Immature natural killer cell (primary cell): ENCODE results near the gene ASAP3. TPM values are rescaled to one million over a fixed set of nuclear protein-coding genes. Genes with fewer than 3 reads are reported as not detected.

Source experiments
- DNase-seq, 3 donors: peaks; one replicate each; pipeline ENCODE4 v3.0.0; 2022; ENCODE audit warnings: mixed read lengths in 1 of 3
- H3K27ac Mint-ChIP-seq, 6 donors: one replicate each; pipeline ENCODE4 v1.8.0; 2020; ENCODE audit warnings: mixed read lengths in 6 of 6, mild to moderate bottlenecking in 5 of 6, inconsistent platforms in 4 of 6, moderate library complexity in 3 of 6
- H3K27me3 Mint-ChIP-seq, 3 donors: one replicate each; pipeline ENCODE4 v1.8.0; 2020 to 2021; ENCODE audit warnings: low read depth in 3 of 3, mild to moderate bottlenecking in 3 of 3, mixed read lengths in 3 of 3, moderate library complexity in 3 of 3, inconsistent platforms in 1 of 3
- H3K36me3 Mint-ChIP-seq, 3 donors: one replicate each; pipeline ENCODE4 v1.8.0; 2020; ENCODE audit warnings: mixed read lengths in 3 of 3, inconsistent platforms in 2 of 3, mild to moderate bottlenecking in 2 of 3
- H3K4me1 Mint-ChIP-seq, 2 donors: one replicate each; pipeline ENCODE4 v1.8.0; 2020; ENCODE audit warnings: inconsistent platforms in 2 of 2, mild to moderate bottlenecking in 2 of 2, mixed read lengths in 2 of 2, moderate library complexity in 1 of 2
- H3K4me3 Mint-ChIP-seq, 5 donors: one replicate each; pipeline ENCODE4 v1.8.0; 2020; ENCODE audit warnings: mild to moderate bottlenecking in 5 of 5, mixed read lengths in 5 of 5, inconsistent platforms in 3 of 5, moderate library complexity in 3 of 5
- H3K9me3 Mint-ChIP-seq, 6 donors: one replicate each; pipeline ENCODE4 v1.8.0; 2020; ENCODE audit warnings: mild to moderate bottlenecking in 6 of 6, mixed read lengths in 6 of 6, inconsistent platforms in 4 of 6, moderate library complexity in 3 of 6
- polyA plus RNA-seq, 3 donors: library from polyadenylated mRNA; unstranded; fragments of 300-500 nt; fragmentation: Illumina TruSeq; gene quantifications; one replicate each; pipeline ENCODE4 v1.2.3, GENCODE V29; 2021

ASAP3 gene
- not detected for polyA plus RNA-seq

DNA sequence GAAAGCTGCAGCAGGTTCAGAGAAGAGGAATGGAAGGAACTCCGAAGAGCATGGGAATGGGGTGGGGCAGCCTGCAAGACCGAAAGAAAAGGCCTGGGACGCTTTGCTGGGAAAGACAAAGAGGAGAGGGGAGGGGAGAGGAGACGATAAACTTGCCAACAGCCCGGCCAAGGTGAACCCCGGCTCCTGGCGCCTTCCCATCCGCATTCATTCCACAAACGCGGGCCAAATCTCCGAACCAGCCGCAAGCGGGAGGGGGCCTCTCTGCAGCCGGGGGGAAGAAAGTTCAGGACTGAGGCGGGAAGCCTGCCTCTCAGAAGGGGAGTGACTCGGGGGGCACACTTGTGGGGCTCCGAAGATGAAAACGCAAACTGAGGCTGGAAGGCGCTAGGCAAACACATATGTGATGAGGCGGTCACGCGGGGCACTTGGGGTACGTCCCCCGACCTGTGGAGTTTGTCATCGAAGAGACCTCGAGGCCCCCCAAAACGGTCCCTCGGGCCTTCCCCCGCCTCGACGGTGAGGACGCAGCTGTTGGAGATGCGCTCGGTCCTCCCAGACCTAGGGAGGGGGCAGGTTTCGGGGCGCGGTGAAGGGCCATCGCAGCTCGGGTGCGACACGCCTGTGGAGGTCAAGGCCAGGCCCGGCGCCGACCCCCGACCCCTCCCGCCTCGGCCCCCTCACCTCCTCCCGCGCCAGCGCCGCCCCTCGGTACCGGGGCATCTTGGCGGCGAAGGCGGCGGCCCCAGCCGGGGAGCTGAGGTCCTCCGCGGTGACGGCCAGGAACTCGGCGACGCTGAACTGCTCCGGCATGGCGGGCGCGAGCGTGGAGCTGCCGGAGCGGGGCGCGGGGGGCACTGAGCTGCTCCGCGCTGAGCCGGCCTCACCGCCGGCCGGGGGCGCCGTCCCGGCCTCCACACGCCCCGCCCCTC, at the start of gene ASAP3:
ASAP3 (minus strand) TSS at position 859 of the 932 bp plus-strand sequence; CDS start at position 813, 46 bp downstream.
- H3K4me3 Mint-ChIP-seq, result peak within 1 kb of the TSS; percentile 82 to 89 (median 86)
- H3K27ac Mint-ChIP-seq, result peak within 1 kb of the TSS in 3 of 6 donors; percentile 0 to 61 (median 57)
- no peaks in the 10 kb centered on the region for H3K36me3 Mint-ChIP-seq
- peaks cover 14% of the 10 kb centered on the region in 2 donors for H3K4me1 Mint-ChIP-seq
- peaks cover 15 to 26% (median 16%) of the 10 kb centered on the region in 3 donors for H3K27me3 Mint-ChIP-seq
- DNase-seq, result no peak
- no peaks in the 10 kb centered on the region for H3K9me3 Mint-ChIP-seq

DNA sequence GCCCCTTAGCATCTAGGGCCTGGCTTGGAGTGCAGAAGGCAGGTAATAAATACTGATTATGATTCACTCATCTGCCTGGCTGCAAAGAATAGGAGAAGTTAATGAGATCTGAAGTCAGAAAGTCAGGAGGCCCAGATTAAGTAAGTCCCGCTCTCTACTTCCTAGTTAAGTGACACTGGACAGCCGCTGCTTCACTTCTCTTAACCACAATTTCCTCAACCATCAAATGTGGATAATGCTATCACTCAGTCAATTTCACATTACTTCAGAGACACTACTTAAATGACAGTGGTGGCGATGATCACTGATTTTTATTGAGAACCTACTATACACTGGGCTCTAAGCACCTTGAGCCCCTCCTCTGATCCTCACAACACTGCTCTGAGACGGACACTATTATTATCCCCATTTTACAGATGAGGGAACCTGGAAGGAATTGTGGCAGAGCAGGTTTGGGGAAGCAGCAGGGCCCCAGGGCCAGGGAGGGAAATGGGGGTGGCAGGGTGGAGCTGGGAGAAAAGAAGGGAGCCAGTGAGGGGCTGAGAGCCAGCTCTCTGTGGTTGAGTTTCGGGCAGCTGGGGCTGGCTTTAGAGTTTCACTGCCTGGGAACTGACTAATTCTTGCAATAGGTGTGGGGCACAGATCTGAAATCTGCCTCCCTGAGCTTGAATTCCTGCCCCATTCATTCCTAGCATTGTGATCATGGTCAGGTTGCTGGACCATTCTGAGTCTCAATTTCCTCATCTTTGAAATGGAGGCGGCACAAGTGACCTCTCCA, 49.5 kb upstream of the ASAP3 start:
- Mint-ChIP-seq H3K27ac (peak overlapping the region in 5 of 6 donors; percentile 8 to 84 (median 37)), H3K4me1 (peaks cover 44 to 50% of the 10 kb centered on the region in 2 donors), H3K27me3 (peaks cover 2% of the 10 kb centered on the region in 3 donors), H3K9me3 (no peaks in the 10 kb centered on the region), H3K4me3 (peak overlapping the region in 3 of 5 donors; percentile 14 to 60 (median 54)), H3K36me3 (no peaks in the 10 kb centered on the region)
- DNase-seq, result no peak

DNA sequence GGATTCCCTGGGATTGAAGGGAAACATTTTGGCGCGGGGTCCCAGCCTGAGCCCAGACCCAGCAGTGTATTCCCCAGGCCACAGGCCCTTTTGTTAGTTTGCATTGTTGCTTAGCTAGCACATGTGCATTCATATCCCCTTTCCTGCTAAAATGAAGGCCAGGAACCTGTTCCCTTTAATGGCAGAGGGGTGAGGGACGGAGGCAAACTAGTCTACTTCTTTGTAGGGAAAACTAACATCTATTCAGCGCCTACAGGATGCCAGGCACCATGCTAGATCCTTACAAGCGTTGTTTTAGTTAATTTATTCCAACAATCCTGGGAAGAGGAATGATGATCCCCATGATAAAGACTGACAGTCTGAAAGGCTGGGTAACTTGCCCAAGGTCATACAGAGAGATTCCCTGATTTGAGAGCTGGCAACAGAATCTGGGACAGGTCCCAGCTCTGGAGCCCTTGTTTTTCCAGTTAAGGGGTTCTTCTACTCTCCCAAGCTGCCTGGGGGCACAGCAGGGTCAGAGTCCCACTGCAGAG, 47.6 kb upstream of the ASAP3 start:
- no peak for DNase-seq
- Mint-ChIP-seq H3K4me3 (peak overlapping the region; percentile 91 to 98 (median 93)), H3K36me3 (no peaks in the 10 kb centered on the region), H3K27me3 (peaks cover 2 to 4% (median 2%) of the 10 kb centered on the region in 3 donors), H3K9me3 (no peaks in the 10 kb centered on the region), H3K4me1 (peaks cover 62 to 68% of the 10 kb centered on the region in 2 donors), H3K27ac (peak overlapping the region; percentile 21 to 90 (median 83))

DNA sequence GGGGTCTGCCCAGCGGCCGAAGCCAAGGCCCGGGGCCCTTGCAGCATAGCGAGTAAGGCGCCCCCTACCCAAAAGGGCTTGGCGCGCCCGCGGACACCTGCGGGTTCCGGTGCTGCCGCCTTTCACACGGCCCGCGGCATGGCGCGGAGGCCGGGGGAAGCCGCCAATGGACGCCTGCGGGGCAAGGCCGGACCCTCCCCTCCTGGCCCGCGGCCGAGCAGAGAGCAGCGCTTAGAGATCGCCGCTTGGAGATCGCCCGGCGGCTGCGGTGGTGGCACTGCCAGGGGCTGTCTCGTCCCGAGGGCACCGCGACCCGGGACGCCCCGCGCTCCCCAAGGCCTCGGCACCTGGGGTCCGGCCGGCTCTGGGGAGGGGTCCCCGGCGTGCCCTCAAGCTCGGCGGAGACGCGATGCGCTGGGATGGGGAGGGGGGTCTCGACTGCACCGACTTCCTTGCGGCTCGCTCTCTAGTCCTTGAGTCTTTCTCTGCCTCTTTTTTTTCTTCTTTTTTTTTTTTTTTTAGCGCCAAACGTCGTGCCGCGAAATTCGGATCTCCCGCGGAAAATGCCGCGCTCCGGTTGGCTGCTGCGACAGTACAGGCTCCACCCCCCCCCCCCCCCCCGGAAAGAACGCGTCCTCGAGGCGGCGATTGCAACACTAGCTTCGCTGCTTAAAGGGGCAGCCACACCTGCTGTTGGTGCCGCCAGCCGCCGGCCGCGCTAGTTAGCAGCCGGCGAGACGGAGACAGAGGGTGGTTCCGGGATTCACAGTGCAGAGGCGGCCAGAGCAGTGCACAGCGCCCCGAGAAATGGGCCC, 47.0 kb upstream of the ASAP3 start, which contains the start of gene E2F2:
E2F2 (minus strand) TSS at position 487 of the 815 bp plus-strand sequence; CDS start at position 47, 440 bp downstream.
- peak within 1 kb of the TSS; percentile 21 to 90 (median 83) for H3K27ac Mint-ChIP-seq
- DNase-seq, result peak; percentile 75 to 82 (median 82)
- H3K9me3 Mint-ChIP-seq, result no peaks in the 10 kb centered on the region
- H3K36me3 Mint-ChIP-seq, result no peaks in the 10 kb centered on the region
- peak within 1 kb of the TSS; percentile 91 to 98 (median 93) for H3K4me3 Mint-ChIP-seq
- peaks cover 68 to 75% of the 10 kb centered on the region in 2 donors for H3K4me1 Mint-ChIP-seq
- peaks cover 2 to 4% (median 2%) of the 10 kb centered on the region in 3 donors for H3K27me3 Mint-ChIP-seq

DNA sequence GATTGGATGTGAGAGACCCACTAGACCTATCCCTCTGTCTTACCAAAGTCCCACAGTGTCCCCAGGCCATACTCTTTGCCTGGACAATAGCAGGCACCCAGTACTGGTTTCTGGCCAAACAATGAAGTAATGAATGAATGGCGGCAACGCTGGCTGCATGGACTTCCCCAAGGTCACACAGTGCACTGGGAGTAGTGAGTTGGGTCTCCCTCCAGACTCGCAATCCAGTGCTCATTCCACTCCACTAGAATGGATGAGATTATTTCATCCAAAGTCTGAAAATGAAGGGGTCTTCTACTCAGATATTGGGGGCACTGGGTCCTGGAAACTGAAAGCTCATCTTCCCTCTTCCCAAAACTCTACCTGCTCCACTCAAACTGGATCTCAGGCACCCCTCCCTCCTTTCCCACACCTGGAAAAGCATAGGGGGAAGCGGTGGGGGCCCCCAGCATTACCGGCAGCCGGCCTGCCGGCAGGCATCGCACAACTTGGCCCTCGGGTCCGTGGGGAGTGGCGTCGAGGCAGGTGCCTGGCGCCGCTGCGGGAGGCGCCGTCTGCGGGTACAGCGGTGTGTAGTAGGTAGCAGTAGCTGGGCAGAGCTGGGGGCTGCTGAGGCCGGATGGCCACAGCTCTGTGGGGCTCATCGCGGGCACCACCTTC, 46.2 kb upstream of the ASAP3 start:
- H3K36me3 Mint-ChIP-seq, result no peaks in the 10 kb centered on the region
- H3K27ac Mint-ChIP-seq, result peak overlapping the region in 2 of 6 donors; percentile 5 to 40
- H3K9me3 Mint-ChIP-seq, result no peaks in the 10 kb centered on the region
- peaks cover 76 to 82% of the 10 kb centered on the region in 2 donors for H3K4me1 Mint-ChIP-seq
- peaks cover 2 to 4% (median 4%) of the 10 kb centered on the region in 3 donors for H3K27me3 Mint-ChIP-seq
- peak overlapping the region; percentile 48 to 85 (median 73) for H3K4me3 Mint-ChIP-seq
- DNase-seq, result no peak

DNA sequence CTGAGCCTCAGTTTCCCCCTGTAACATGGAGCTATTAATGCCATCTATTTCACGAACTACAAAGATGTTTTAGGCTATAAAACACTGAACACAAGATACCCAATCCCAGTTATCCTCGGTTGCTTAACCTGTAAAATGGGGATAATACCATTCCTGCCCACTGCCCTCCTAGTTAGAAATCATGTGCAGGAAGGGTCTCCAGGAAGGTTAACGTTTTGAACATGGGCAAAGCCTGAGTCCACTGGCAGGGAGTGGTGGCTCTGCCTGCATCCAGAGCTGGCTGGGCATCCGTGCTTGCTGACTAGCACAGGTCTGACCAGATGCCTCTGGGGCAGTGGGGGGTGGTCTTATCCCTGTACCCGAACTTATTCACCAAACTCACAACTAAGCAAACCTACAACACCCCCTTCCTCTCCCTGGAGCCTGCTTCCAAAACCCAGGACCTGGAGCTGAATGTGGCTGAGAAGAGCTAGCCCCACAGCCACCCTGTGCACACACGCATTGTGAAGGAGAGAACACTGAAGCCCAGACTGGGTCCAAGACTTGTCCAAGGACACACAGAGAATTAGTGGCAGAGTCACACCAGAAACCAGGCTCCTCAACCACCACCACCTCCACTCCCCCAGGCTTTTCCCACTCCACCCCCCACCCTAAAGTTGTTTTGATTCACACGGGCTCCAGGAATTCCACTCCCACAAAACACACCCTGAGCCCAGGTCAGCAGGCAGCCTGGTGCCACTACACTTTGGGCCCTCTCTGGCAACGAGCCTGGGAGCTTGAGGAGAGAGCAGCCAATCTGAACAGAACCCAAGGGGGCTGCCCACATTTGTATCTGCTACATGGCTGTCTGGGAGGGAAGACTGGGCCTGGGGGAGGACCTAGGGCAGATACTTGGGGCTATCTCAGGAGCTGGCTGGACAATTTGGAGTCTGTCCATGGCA, 45.4 kb upstream of the ASAP3 start:
- peak overlapping the region; percentile 76 to 86 (median 80) for H3K27ac Mint-ChIP-seq
- no peak for DNase-seq
- peaks cover 84 to 90% of the 10 kb centered on the region in 2 donors for H3K4me1 Mint-ChIP-seq
- H3K4me3 Mint-ChIP-seq, result peak overlapping the region; percentile 69 to 85 (median 73)
- H3K36me3 Mint-ChIP-seq, result no peaks in the 10 kb centered on the region
- H3K27me3 Mint-ChIP-seq, result peaks cover 2 to 5% (median 4%) of the 10 kb centered on the region in 3 donors
- H3K9me3 Mint-ChIP-seq, result no peaks in the 10 kb centered on the region

DNA sequence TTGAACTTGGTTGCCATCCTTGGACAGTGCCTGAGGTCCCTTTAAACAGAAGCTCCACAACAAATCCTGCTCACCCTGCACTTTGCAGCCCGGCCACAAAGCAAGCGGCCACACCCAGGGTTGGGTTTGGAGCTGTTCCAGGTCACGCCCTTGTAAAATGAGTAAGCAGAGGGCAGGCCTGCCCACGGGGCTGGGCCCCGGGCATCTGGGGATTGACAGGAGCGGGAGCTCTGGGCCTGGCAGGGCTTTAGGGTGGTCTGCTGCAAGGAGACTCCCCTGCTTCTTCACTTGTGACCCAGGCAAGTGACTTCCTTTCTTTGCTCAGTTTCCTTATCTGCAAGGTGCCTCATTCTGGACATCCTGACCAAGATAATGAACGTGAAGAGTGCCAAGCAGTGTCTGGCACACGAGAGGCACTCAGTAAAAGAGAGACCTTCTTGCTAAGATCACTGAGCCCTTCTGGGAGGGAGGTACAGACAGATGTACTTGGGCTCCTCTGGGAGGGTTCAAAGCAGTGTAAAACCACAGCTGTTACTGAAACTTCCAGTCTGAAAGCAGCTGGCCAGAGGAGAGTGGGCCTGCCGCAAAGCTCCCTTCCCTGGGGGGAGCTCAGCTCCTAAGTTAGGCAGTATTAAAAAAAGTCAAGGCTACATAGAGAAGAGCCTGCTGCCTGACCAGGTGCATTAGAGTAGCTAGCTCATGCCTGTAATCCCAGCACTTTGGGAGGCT, 44.4 kb upstream of the ASAP3 start:
- Mint-ChIP-seq H3K27ac (peak overlapping the region; percentile 76 to 86 (median 80)), H3K9me3 (no peaks in the 10 kb centered on the region), H3K4me3 (peak overlapping the region; percentile 69 to 85 (median 73)), H3K36me3 (no peaks in the 10 kb centered on the region), H3K4me1 (peaks cover 83 to 93% of the 10 kb centered on the region in 2 donors), H3K27me3 (peaks cover 2 to 5% (median 4%) of the 10 kb centered on the region in 3 donors)
- peak; percentile 45 to 62 (median 48) for DNase-seq

DNA sequence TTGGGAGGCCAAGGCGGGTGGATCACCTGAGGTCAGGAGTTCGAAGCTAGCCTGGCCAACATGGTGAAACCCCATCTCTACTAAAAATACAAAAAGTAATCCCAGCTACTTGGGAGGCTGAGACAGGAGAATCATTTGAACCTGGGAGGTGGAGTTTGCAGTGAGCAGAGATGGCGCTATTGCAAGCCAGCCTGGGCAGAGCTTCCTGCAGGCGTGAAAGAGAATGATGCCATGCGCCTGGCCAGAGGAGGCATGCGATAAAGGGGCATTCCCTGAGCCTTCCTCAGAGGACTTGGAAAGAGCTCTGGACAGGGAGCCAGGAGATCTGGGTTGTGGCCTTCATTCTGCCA, 43.9 kb upstream of the ASAP3 start:
- Mint-ChIP-seq H3K36me3 (no peaks in the 10 kb centered on the region), H3K4me3 (peak overlapping the region; percentile 69 to 85 (median 73)), H3K9me3 (no peaks in the 10 kb centered on the region), H3K27ac (peak overlapping the region; percentile 45 to 86 (median 76)), H3K27me3 (peaks cover 2 to 5% (median 4%) of the 10 kb centered on the region in 3 donors), H3K4me1 (peaks cover 78 to 88% of the 10 kb centered on the region in 2 donors)
- peak in 1 of 3 donors; percentile 19 for DNase-seq

DNA sequence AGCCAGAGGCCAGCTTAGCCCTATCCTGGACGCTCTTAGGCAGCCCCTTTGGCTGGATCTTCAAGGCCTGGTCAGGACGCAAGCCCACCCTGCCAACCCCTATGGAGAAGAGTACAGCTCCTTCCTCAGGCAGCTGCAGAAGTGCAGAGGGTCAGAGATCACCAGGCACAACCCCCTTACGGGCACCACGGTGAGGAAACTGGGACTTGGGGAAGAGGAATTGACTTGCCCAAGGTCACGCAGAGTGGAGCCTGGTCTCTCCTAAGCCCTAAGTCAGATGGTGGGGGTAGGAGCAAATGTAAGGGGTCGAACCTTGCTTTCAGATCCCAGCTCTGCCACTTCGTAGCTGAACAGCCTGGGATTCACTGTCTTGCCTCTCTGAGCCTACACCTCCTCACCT, 43.4 kb upstream of the ASAP3 start:
- peaks cover 2 to 5% (median 4%) of the 10 kb centered on the region in 3 donors for H3K27me3 Mint-ChIP-seq

DNA sequence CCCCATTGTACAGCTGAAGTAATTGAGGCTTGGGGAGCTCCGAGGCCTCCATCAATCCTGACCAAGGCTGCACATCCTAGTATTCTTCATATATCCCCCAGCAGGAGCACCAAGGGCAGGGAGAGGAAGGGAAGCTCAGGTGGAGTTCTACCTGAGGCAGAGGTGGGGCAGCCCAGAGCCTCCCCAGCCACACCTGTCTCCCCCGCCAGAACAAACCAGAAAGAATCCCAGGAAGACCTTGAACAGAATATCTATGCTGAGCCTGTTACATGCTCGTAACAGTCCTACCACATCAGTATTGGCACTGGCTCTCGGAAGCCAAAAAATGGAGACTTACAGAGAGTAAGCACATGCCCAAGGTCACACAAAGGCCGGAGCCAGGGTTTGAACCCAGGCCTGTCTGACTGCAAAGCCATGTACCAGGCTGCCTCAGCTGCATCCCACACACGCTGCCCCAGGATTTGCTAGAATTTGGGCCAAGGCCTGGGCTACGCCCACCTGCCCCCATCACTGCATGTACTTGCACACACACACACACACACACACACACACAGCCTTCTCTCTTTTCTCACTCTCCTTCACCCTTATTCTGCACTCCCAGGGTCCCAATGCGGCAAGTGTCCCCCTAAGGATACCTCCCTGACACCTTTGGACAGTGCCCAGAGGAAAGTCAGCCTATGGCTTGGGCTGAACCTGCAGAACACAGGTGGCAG, 42.5 kb upstream of the ASAP3 start:
- H3K4me1 Mint-ChIP-seq, result peaks cover 67 to 75% of the 10 kb centered on the region in 2 donors
- H3K4me3 Mint-ChIP-seq, result peak overlapping the region; percentile 47 to 76 (median 69)

More for the DNA sequence above, 43.4 kb upstream of the ASAP3 start:
- Mint-ChIP-seq H3K4me3 (peak overlapping the region in 4 of 5 donors; percentile 70 to 85 (median 74)), H3K4me1 (peaks cover 75 to 84% of the 10 kb centered on the region in 2 donors), H3K36me3 (no peaks in the 10 kb centered on the region), H3K9me3 (no peaks in the 10 kb centered on the region), H3K27ac (peak overlapping the region in 3 of 6 donors; percentile 69 to 77 (median 76))
- DNase-seq, result no peak

More for the DNA sequence above, 42.5 kb upstream of the ASAP3 start:
- DNase-seq, result no peak
- peaks cover 2 to 5% (median 4%) of the 10 kb centered on the region in 3 donors for H3K27me3 Mint-ChIP-seq
- H3K27ac Mint-ChIP-seq, result peak overlapping the region; percentile 8 to 90 (median 66)
- H3K36me3 Mint-ChIP-seq, result no peaks in the 10 kb centered on the region
- no peaks in the 10 kb centered on the region for H3K9me3 Mint-ChIP-seq
